Neuronal stem cell (in vitro differentiated cells): ENCODE results near the gene SCD.

ENCODE experiments used
- DNase-seq: peaks from one replicate; pipeline ENCODE4 v3.0.0-alpha.2; 2013; ENCODE audit warnings: low spot score
- H2AFZ ChIP-seq: one replicate; pipeline ENCODE4 v1.6.1; 2013; ENCODE audit warnings: mild to moderate bottlenecking, low read length, inconsistent platforms
- H2AK5ac ChIP-seq: 2 replicates; pipeline ENCODE4 v1.6.1; 2013; ENCODE audit warnings: low read depth, mild to moderate bottlenecking, inconsistent platforms, low read length, moderate library complexity, mixed read lengths
- H2BK120ac ChIP-seq: 2 replicates; pipeline ENCODE4 v1.6.1; 2013; ENCODE audit warnings: low read depth, mild to moderate bottlenecking, inconsistent platforms, low read length, moderate library complexity, mixed read lengths
- H2BK12ac ChIP-seq: one replicate; pipeline ENCODE4 v1.6.1; 2013; ENCODE audit warnings: low read length, inconsistent platforms
- H2BK15ac ChIP-seq: 2 replicates; pipeline ENCODE4 v1.6.1; 2013; ENCODE audit warnings: mild to moderate bottlenecking, low read length, inconsistent platforms, mixed read lengths
- H2BK5ac ChIP-seq: one replicate; pipeline ENCODE4 v1.6.1; 2013; ENCODE audit warnings: inconsistent platforms, mild to moderate bottlenecking, low read length, moderate library complexity
- H3K14ac ChIP-seq: one replicate; pipeline ENCODE4 v1.6.1; 2013; ENCODE audit warnings: low read length, inconsistent platforms
- H3K18ac ChIP-seq: 2 replicates; pipeline ENCODE4 v1.6.1; 2013; ENCODE audit warnings: low read length, inconsistent platforms
- H3K23ac ChIP-seq: 2 replicates; pipeline ENCODE4 v1.6.1; 2013; ENCODE audit warnings: low read depth, mild to moderate bottlenecking, mixed read lengths, low read length, inconsistent platforms; ENCODE audit not compliant: poor library complexity
- H3K27ac ChIP-seq: replicated peaks from 3 replicates; pipeline ENCODE4 v1.5.1; 2013; ENCODE audit warnings: low read length, inconsistent platforms
- H3K27me3 ChIP-seq, 3 experiments: 2 replicates each; pipeline ENCODE4 v1.6.1; 2013; ENCODE audit warnings: low read length in 3 of 3, mild to moderate bottlenecking in 2 of 3, inconsistent platforms in 1 of 3, low read depth in 1 of 3, mixed read lengths in 1 of 3, moderate library complexity in 1 of 3; ENCODE audit not compliant: control insufficient read depth in 3 of 3, insufficient read depth in 3 of 3
- H3K36me3 ChIP-seq, 2 donors: replicated peaks in 1 of 2; 2 replicates each; pipeline ENCODE4 v1.6.1; 2013; ENCODE audit warnings: low read length in 2 of 2; ENCODE audit not compliant: control insufficient read depth in 2 of 2, insufficient read depth in 2 of 2
- H3K4ac ChIP-seq: 2 replicates; pipeline ENCODE4 v1.6.1; 2013; ENCODE audit warnings: inconsistent platforms, mild to moderate bottlenecking, low read length, moderate library complexity
- H3K4me1 ChIP-seq, 2 donors: 1 replicate in 1 of 2; 2 replicates in 1 of 2; pipeline ENCODE4 v1.6.1; 2013; ENCODE audit warnings: low read length in 2 of 2, low read depth in 1 of 2; ENCODE audit not compliant: control insufficient read depth in 2 of 2, insufficient read depth in 1 of 2
- H3K4me2 ChIP-seq: one replicate; pipeline ENCODE4 v1.6.1; 2013; ENCODE audit warnings: mild to moderate bottlenecking, low read length, inconsistent platforms; ENCODE audit not compliant: insufficient read depth, poor library complexity, severe bottlenecking
- H3K4me3 ChIP-seq, 2 donors: 2 replicates each; pipeline ENCODE4 v1.5.1; 2013; ENCODE audit warnings: low read length in 2 of 2, mild to moderate bottlenecking in 2 of 2, inconsistent platforms in 1 of 2, moderate library complexity in 1 of 2
- H3K79me1 ChIP-seq: one replicate; pipeline ENCODE4 v1.6.1; 2013; ENCODE audit warnings: low read depth, mild to moderate bottlenecking, inconsistent platforms, low read length, moderate library complexity
- H3K9ac ChIP-seq: one replicate; pipeline ENCODE4 v1.6.1; 2013; ENCODE audit warnings: mild to moderate bottlenecking, low read depth, low read length, inconsistent platforms; ENCODE audit not compliant: poor library complexity
- H3K9me3 ChIP-seq, 2 donors: replicated peaks in 1 of 2; 2 replicates each; pipeline versions ENCODE3 to v1.6.1; 2013; ENCODE audit warnings: low read length in 2 of 2, mild to moderate bottlenecking in 2 of 2, inconsistent platforms in 1 of 2, low read depth in 1 of 2, mixed read lengths in 1 of 2, moderate library complexity in 1 of 2; ENCODE audit not compliant: control insufficient read depth in 2 of 2, insufficient read depth in 1 of 2
- H4K8ac ChIP-seq: one replicate; pipeline ENCODE4 v1.6.1; 2013; ENCODE audit warnings: low read depth, mild to moderate bottlenecking, inconsistent platforms, low read length, moderate library complexity
- H4K91ac ChIP-seq: one replicate; pipeline ENCODE4 v1.6.1; 2013; ENCODE audit warnings: low read length, low read depth, mild to moderate bottlenecking, inconsistent platforms; ENCODE audit not compliant: poor library complexity
- WGBS, 2 donors: extraction: QIAGEN DNeasy Blood & Tissue Kit; methylation state at CpG; one replicate each; pipeline ENCODE4 v1.1.7; 2013; ENCODE audit warnings: missing lambda C conversion rate in 2 of 2, mixed read lengths in 1 of 2; ENCODE audit not compliant: insufficient read length in 2 of 2, insufficient replicate concordance in 1 of 2; ENCODE audit errors: extremely low coverage in 2 of 2; 5-methylcytosine and 5-hydroxymethylcytosine counted together

Gene SCD

GRCh38 chr10:100362570-100363496 is 15.8 kb downstream of the SCD start:
- no peaks in the 10 kb centered on the region for H3K27me3 ChIP-seq

GRCh38 chr10:100364175-100364574 is 17.1 kb downstream of the SCD start:
- Histone ChIP-seq H3K4me1 (peaks cover 4 to 13% of the 10 kb centered on the region in 2 donors), H2BK15ac (no peak overlapping the region), H3K14ac (no peak overlapping the region), H3K4ac (no peak overlapping the region), H3K79me1 (no peaks in the 10 kb centered on the region), H2AK5ac (no peak overlapping the region), H3K4me2 (no peak overlapping the region), H3K18ac (no peak overlapping the region), H3K36me3 (peaks cover 33 to 59% of the 10 kb centered on the region in 2 donors), H3K9me3 (no peaks in the 10 kb centered on the region), H2BK12ac (no peak overlapping the region), H2BK5ac (no peak overlapping the region), H2AFZ (no peak overlapping the region), H3K27me3 (no peaks in the 10 kb centered on the region), H4K8ac (no peak overlapping the region), H2BK120ac (no peak overlapping the region), H3K27ac (no peak overlapping the region), H3K4me3 (no peak overlapping the region), H3K23ac (no peak overlapping the region), H4K91ac (no peak overlapping the region), H3K9ac (no peak overlapping the region)
- no peak for DNase-seq
- WGBS, 2 donors = no CpG with 5 or more reads among the region's 3 CpGs

More at GRCh38 chr10:100362570-100363496, 15.8 kb downstream of the SCD start:
- Histone ChIP-seq H3K4ac (no peak overlapping the region), H2BK12ac (no peak overlapping the region), H3K79me1 (no peaks in the 10 kb centered on the region), H4K91ac (no peak overlapping the region), H3K4me1 (peaks cover 4 to 13% of the 10 kb centered on the region in 2 donors), H4K8ac (no peak overlapping the region), H2AK5ac (no peak overlapping the region), H2BK120ac (no peak overlapping the region), H3K4me2 (no peak overlapping the region), H3K4me3 (no peak overlapping the region), H3K14ac (no peak overlapping the region), H3K18ac (no peak overlapping the region), H2BK15ac (no peak overlapping the region), H3K23ac (peak overlapping the region; percentile 50), H3K36me3 (peaks cover 38 to 71% of the 10 kb centered on the region in 2 donors), H2AFZ (no peak overlapping the region), H2BK5ac (no peak overlapping the region), H3K27ac (peak overlapping the region; percentile 68), H3K9ac (peak overlapping the region; percentile 63), H3K9me3 (no peaks in the 10 kb centered on the region)
- DNase-seq = no peak
- no CpG with 5 or more reads among the region's 6 CpGs for WGBS, 2 donors

DNA sequence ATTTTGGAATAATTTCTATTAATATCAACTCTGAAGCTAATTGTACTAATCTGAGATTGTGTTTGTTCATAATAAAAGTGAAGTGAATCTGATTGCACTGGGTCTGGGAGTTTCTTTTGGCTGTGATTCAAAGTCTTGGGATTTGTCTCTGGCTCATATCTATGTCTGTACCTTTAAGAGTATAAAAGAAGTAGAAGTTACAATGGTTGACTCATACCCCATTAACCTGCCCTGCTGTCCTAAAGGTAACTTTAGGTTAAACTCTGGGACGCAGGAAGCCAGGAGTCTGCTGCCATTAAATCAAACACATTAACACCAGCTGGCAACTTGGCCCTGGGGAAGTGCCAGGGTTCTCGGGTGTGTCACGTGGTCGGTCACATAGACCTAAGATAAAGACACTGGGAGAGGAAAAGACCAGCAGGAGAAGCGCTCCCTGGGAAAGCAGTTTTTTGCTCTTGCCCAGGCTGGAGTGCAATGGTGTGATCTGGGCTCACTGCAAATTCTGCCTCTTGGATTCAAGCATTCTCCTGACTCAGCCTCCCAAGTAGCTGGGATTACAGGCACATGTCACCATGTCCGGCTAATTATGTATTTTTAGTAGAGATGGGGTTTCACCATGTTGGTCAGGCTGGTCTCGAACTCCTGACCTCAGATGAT is 17.8 kb downstream of the SCD start:
- H2AFZ ChIP-seq = no peak overlapping the region
- H3K79me1 ChIP-seq = no peaks in the 10 kb centered on the region
- peaks cover 27 to 53% of the 10 kb centered on the region in 2 donors for H3K36me3 ChIP-seq
- H3K14ac ChIP-seq = no peak overlapping the region
- no peak overlapping the region for H4K8ac ChIP-seq
- no peak overlapping the region for H2AK5ac ChIP-seq
- H4K91ac ChIP-seq = no peak overlapping the region
- H3K27ac ChIP-seq = peak overlapping the region; percentile 14
- H3K4me2 ChIP-seq = no peak overlapping the region
- H3K9me3 ChIP-seq = no peaks in the 10 kb centered on the region
- H3K9ac ChIP-seq = no peak overlapping the region
- H2BK12ac ChIP-seq = no peak overlapping the region
- no CpG with 5 or more reads among the region's 7 CpGs for WGBS, 2 donors
- no peak overlapping the region for H2BK15ac ChIP-seq
- H3K18ac ChIP-seq = no peak overlapping the region
- no peak overlapping the region for H2BK120ac ChIP-seq
- H3K4ac ChIP-seq = no peak overlapping the region
- H3K23ac ChIP-seq = no peak overlapping the region
- H3K4me3 ChIP-seq = no peak overlapping the region
- peaks cover 4 to 10% of the 10 kb centered on the region in 2 donors for H3K4me1 ChIP-seq
- no peaks in the 10 kb centered on the region for H3K27me3 ChIP-seq
- no peak for DNase-seq
- H2BK5ac ChIP-seq = no peak overlapping the region

GRCh38 chr10:100368721-100369120 is 21.7 kb downstream of the SCD start:
- H3K9ac ChIP-seq = no peak overlapping the region
- peaks cover 3 to 14% of the 10 kb centered on the region in 2 donors for H3K36me3 ChIP-seq
- H4K91ac ChIP-seq = no peak overlapping the region
- H2BK12ac ChIP-seq = no peak overlapping the region
- no peak overlapping the region for H3K4ac ChIP-seq
- H3K27ac ChIP-seq = no peak overlapping the region
- no peak overlapping the region for H2AFZ ChIP-seq
- H3K14ac ChIP-seq = no peak overlapping the region
- peaks cover 12 to 22% of the 10 kb centered on the region in 2 donors for H3K4me1 ChIP-seq
- no peak overlapping the region for H4K8ac ChIP-seq
- no peaks in the 10 kb centered on the region for H3K9me3 ChIP-seq
- H2BK5ac ChIP-seq = no peak overlapping the region
- H3K79me1 ChIP-seq = no peaks in the 10 kb centered on the region
- H3K18ac ChIP-seq = no peak overlapping the region
- no peak overlapping the region for H3K23ac ChIP-seq
- no peak overlapping the region for H2BK15ac ChIP-seq
- no peak overlapping the region for H3K4me2 ChIP-seq
- no peak overlapping the region for H2AK5ac ChIP-seq
- no peak overlapping the region for H3K4me3 ChIP-seq
- no peaks in the 10 kb centered on the region for H3K27me3 ChIP-seq
- DNase-seq = no peak
- H2BK120ac ChIP-seq = no peak overlapping the region
